ENCODE data around the gene MIA2. TPM values are rescaled to one million over a fixed set of nuclear protein-coding genes. Genes with fewer than 3 reads are reported as not detected.
"Not testable (repeated sequence)": the region's sequence is repeated elsewhere in the genome, so short reads cannot be mapped to it uniquely, and the experiment has no call there.

Gene MIA2
- total RNA-seq, 1 experiment from 2014 or later = 6.2 TPM

GRCh38 chr14:39268393-39268792 is 34.7 kb downstream of the MIA2 start:
- DNase-seq (ENCODE audit: low spot score) = peak; percentile 39

- no peak for DNase-seq (ENCODE audit: low spot score)
Measured at GRCh38 chr14:39272918-39273317, 39.2 kb downstream of the MIA2 start.

GRCh38 chr14:39275395-39275794 is 41.7 kb downstream of the MIA2 start:
- DNase-seq (ENCODE audit: low spot score) = no peak

GRCh38 chr14:39276005-39276404 is 42.3 kb downstream of the MIA2 start:
- no peak for DNase-seq (ENCODE audit: low spot score)

- DNase-seq (ENCODE audit: low spot score) = no peak
Measured at GRCh38 chr14:39276579-39277114, 42.9 kb downstream of the MIA2 start.

- DNase-seq (ENCODE audit: low spot score) = no peak
Measured at GRCh38 chr14:39279515-39279914, 45.8 kb downstream of the MIA2 start.

- DNase-seq (ENCODE audit: low spot score) = not testable (repeated sequence)
Measured at GRCh38 chr14:39280678-39281077, 47.0 kb downstream of the MIA2 start.

GRCh38 chr14:39289523-39289922 is 55.8 kb downstream of the MIA2 start:
- DNase-seq (ENCODE audit: low spot score) = no peak

- no peak for DNase-seq (ENCODE audit: low spot score)
Measured at GRCh38 chr14:39291701-39292100, 58.0 kb downstream of the MIA2 start.

GRCh38 chr14:39293629-39294028 is 59.9 kb downstream of the MIA2 start:
- no peak for DNase-seq (ENCODE audit: low spot score)

- DNase-seq (ENCODE audit: low spot score) = not testable (repeated sequence)
Measured at GRCh38 chr14:39300389-39300788, 66.7 kb downstream of the MIA2 start.

GRCh38 chr14:39302124-39302810 is 68.6 kb downstream of the MIA2 start:
- no peak for DNase-seq (ENCODE audit: low spot score)

GRCh38 chr14:39303115-39303514 is 69.4 kb downstream of the MIA2 start:
- DNase-seq (ENCODE audit: low spot score) = no peak

- no peak for DNase-seq (ENCODE audit: low spot score)
Measured at GRCh38 chr14:39307815-39308214, 74.1 kb downstream of the MIA2 start.

- no peak for DNase-seq (ENCODE audit: low spot score)
Measured at GRCh38 chr14:39310051-39310450, 76.3 kb downstream of the MIA2 start.

GRCh38 chr14:39315859-39316444 is 82.2 kb downstream of the MIA2 start:
- DNase-seq (ENCODE audit: low spot score) = no peak

- DNase-seq (ENCODE audit: low spot score) = no peak
Measured at GRCh38 chr14:39316830-39317553, 83.3 kb downstream of the MIA2 start.

GRCh38 chr14:39318574-39318973 is 84.9 kb downstream of the MIA2 start:
- DNase-seq (ENCODE audit: low spot score) = no peak

- DNase-seq (ENCODE audit: low spot score) = no peak
Measured at GRCh38 chr14:39319381-39319780, 85.7 kb downstream of the MIA2 start.

GRCh38 chr14:39320318-39320717 is 86.6 kb downstream of the MIA2 start:
- DNase-seq (ENCODE audit: low spot score) = no peak

- no peak for DNase-seq (ENCODE audit: low spot score)
Measured at GRCh38 chr14:39322807-39323206, 89.1 kb downstream of the MIA2 start.

GRCh38 chr14:39324097-39324496 is 90.4 kb downstream of the MIA2 start:
- DNase-seq (ENCODE audit: low spot score) = no peak

- DNase-seq (ENCODE audit: low spot score) = no peak
Measured at GRCh38 chr14:39339003-39339402, 105.3 kb downstream of the MIA2 start.
